HepG2 (cell line): ENCODE results near the gene PTK7. TPM values are rescaled to one million over a fixed set of nuclear protein-coding genes. Genes with fewer than 3 reads are reported as not detected.

ENCODE experiments used
- ARID4A ChIP-seq: sonication (generic); formaldehyde crosslinking; IDR thresholded peaks from 2 replicates; pipeline ENCODE4 v1.5.0; 2020; ENCODE audit warnings: mild to moderate bottlenecking, missing genetic modification reagents, borderline replicate concordance
- ATF7-NPFF ChIP-seq: sonication (generic); formaldehyde crosslinking; IDR thresholded peaks from 2 replicates; pipeline ENCODE4 v1.8.1; 2023; ENCODE audit warnings: mild to moderate bottlenecking, low read depth, missing genetic modification reagents, moderate library complexity
- MTA1 ChIP-seq: sonication (generic); formaldehyde crosslinking; IDR thresholded peaks from 2 replicates; pipeline ENCODE4 v1.4.0; 2020; ENCODE audit warnings: missing genetic modification reagents, mild to moderate bottlenecking, borderline replicate concordance
- MTF1 ChIP-seq: sonication (generic); formaldehyde crosslinking; IDR thresholded peaks from 2 replicates; pipeline ENCODE4 v1.5.0; 2020; ENCODE audit warnings: missing genetic modification reagents
- NRL ChIP-seq: sonication (generic); formaldehyde crosslinking; IDR thresholded peaks from 2 replicates; pipeline ENCODE4 v1.5.0; 2020; ENCODE audit warnings: missing genetic modification reagents, mild to moderate bottlenecking, moderate library complexity, borderline replicate concordance
- REST ChIP-seq, 2 experiments: IDR thresholded peaks; 2 replicates each; pipeline ENCODE4 v1.6.1; 2011 to 2012; ENCODE audit warnings: low read length in 2 of 2, borderline replicate concordance in 1 of 2, low read depth in 1 of 2, mild to moderate bottlenecking in 1 of 2, moderate library complexity in 1 of 2
- STAG1 ChIP-seq: sonication (generic); formaldehyde crosslinking; IDR thresholded peaks from 2 replicates; pipeline ENCODE4 v1.4.0; 2020; ENCODE audit warnings: missing genetic modification reagents
- ZFX ChIP-seq: sonication (generic); formaldehyde crosslinking; IDR thresholded peaks from 2 replicates; pipeline ENCODE4 v1.4.0; 2020; ENCODE audit warnings: mild to moderate bottlenecking, low read depth, missing genetic modification reagents, moderate library complexity
- ZKSCAN5 ChIP-seq: sonication (generic); formaldehyde crosslinking; IDR thresholded peaks from 2 replicates; pipeline ENCODE4 v1.5.1; 2020; ENCODE audit warnings: mild to moderate bottlenecking, missing genetic modification reagents
- ZMYM4 ChIP-seq: sonication (generic); formaldehyde crosslinking; IDR thresholded peaks from 2 replicates; pipeline ENCODE4 v1.8.1; 2023; ENCODE audit warnings: mild to moderate bottlenecking, missing genetic modification reagents
- ZNF556 ChIP-seq: sonication (generic); formaldehyde crosslinking; IDR thresholded peaks from 2 replicates; pipeline ENCODE4 v1.4.0; 2020; ENCODE audit warnings: mild to moderate bottlenecking, missing genetic modification reagents, borderline replicate concordance
- ZSCAN12 ChIP-seq: sonication (generic); formaldehyde crosslinking; IDR thresholded peaks from 2 replicates; pipeline ENCODE4 v1.9.0; 2021; ENCODE audit warnings: mild to moderate bottlenecking, missing genetic modification reagents
- polyA plus RNA-seq, 8 experiments: library from polyadenylated mRNA; depleted of rRNA in 3 of 8; stranded (reverse) in 7 of 8; unstranded in 1 of 8; fragments of >200 nt; fragmentation: Illumina TruSeq in 4 of 8; extraction: Trizol in 4 of 8; gene quantifications; 2 replicates each; pipeline versions ENCODE4 v1.2.1 to v1.2.3, GENCODE V29; 2011 to 2016; ENCODE audit warnings: low read depth in 4 of 8, missing spikeins in 1 of 8, mixed read lengths in 1 of 8; ENCODE audit not compliant: insufficient read depth in 1 of 8
- total RNA-seq, 5 experiments: library from RNA; depleted of rRNA; stranded (reverse); fragments of >200 nt; fragmentation: Illumina TruSeq; extraction: Trizol; gene quantifications; 2 replicates each; pipeline ENCODE4 v1.2.3, GENCODE V29; 2016; ENCODE audit warnings: low read depth in 1 of 5

Gene PTK7
- total and polyA plus RNA-seq, 2 of the 13 experiments (the other 11 are each of a cell fraction or from before 2014, with no cell fraction given), result 98.5 to 99.8 TPM

GRCh38 chr6:43196337-43196736 lies 120.2 kb downstream of the PTK7 start (continued):
- no peak for TF ChIP-seq REST (IDR thresholded peaks at IDR 0.05; ENCODE audit: borderline replicate concordance in 1 of 2, low read depth in 1 of 2, low read length in 2 of 2)
- no peak for TF ChIP-seq ZSCAN12
- TF ChIP-seq ATF7-NPFF (CRISPR knock-in tag), result no peak
- 0 out of 2 replicates have a peak, but pooled peaks have one; percentile 45 for TF ChIP-seq ZKSCAN5 (CRISPR knock-in tag)
- TF ChIP-seq STAG1 (CRISPR knock-in tag), result no peak
- TF ChIP-seq ARID4A, result 0 out of 2 replicates have a peak, but pooled peaks have one; percentile 14
- peak; percentile 33; the same call in 1 of the 2 replicates for TF ChIP-seq MTA1 (CRISPR knock-in tag)
- TF ChIP-seq ZNF556 (CRISPR knock-in tag), result peak; percentile 48; the same call in 1 of the 2 replicates
- TF ChIP-seq NRL (CRISPR knock-in tag), result 0 out of 2 replicates have a peak, but pooled peaks have one; percentile 50
- TF ChIP-seq MTF1 (CRISPR knock-in tag), result no peak
- TF ChIP-seq ZMYM4 (CRISPR knock-in tag), result peak; percentile 52; the same call in 1 of the 2 replicates
- peak; percentile 47; the same call in 1 of the 2 replicates for TF ChIP-seq ZFX
